ENCODE data around the gene STOX2.
"Not testable (repeated sequence)": the region's sequence is repeated elsewhere in the genome, so short reads cannot be mapped to it uniquely, and the experiment has no call there.

Gene STOX2

DNA sequence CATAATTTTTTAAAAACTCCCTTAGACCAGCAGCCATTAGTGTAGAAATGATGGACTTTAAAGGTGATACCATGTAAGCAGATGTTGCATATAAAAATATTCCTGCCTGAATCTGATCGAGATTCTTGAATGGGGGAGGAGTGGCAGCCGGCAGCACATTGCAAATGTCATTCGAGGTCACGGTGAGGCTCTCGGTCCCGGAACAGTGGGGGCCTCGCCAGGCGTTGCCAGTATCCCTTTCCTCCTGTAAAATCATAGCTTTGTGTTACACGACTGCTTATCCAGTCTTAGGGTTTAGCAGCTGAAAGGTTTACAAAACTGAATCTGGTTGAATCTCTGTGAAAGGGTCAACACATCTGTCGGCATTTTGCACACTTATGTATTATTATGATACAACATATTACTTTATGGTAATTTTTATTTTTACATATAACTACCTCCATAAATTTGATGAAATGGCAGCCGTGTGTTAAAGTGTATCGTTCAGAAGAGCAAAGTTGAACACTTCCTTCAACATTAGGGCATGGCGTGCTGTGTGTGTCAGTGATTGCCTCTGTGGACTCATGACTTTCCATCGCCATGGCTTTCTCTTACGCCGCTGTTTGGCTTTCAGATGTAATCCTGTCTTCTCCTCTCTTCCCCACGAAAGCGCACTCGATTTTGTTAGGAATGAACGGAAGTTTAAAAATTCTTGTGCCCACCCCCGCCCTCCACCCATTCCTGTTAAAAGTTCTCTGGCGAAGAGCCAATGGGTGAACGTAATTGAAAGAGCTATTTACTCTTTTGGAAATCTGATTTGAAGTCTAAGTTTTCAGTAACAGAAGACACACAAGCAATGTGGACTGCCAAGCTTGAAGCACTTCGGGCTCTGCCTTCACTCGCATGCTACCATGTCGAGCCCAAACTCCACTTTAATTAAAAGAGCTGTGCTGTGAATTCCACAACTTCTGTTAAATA, 114.8 kb downstream of the STOX2 start:
- no peak for DNase-seq (ENCODE audit: low read depth, low spot score)

DNA sequence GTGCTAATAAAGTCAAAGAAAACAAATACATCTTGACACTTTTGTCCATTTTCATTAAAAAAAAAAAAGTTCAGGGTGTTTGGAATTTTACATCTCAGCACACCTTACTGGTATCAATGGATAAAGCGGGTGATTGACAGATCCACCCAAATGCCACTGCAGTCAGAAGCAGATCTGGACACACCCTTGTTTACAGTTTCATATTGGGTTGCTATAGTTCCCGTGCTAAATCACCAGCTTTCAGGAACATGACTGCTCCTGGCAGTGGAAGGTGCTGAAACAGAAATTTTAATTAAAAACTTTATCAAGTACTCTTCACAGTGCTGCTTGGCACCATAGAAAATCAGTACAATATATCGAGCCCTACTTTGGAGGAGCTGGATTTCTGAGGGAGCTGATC, 116.3 kb downstream of the STOX2 start:
- no peak for DNase-seq (ENCODE audit: low read depth, low spot score)

DNA sequence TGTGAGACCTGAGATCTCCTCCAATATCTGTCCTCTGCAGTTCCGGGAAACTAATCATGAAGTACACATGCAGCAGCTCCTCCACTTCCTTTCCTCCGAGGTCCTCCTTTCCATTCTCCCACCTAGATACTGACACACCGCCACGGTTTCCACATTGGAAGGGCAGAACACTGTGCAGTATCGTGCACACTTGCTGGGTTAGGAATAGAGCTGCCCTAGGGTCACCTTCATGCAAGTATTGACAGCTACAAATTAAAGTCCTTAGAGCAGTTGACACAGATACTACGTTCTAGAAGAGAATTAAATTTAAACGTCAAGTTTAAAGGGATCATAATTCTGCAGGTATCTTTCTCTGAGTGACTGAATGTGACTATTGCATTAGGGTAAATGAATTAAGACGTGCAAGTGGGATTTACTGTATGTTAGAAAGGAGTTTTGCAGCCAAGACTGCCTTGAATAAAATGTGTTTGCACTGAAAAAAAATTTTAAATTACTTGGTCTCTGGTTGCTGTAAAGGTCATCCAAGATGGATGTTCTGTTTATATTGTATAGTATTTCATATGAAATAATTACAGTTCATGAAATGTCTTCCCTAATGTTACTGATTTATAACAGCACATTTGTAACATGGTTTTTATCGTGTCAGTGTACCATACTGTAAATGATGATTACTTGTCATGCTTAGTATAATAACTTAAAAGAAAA, 117.7 kb downstream of the STOX2 start:
- no peak for DNase-seq (ENCODE audit: low read depth, low spot score)

DNA sequence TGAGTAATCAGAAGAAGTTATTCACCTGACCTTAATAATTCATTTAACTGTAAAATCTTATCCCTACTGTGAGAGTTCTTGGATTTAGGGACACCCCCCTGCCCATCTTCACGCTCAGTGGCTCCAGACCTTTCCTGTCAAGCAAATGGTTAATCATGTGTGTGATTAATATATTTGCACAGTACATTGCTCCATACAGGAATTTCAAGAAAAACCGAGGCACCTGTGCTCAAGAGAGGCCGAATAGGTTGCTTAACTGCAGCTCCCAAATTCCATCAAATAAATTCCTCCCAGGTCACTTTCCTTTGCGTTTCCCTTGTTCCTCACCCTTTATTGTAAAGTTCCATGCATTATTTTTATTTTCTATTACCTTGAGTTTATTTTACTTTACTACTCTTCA, 119.5 kb downstream of the STOX2 start:
- no peak for DNase-seq (ENCODE audit: low read depth, low spot score)

DNA sequence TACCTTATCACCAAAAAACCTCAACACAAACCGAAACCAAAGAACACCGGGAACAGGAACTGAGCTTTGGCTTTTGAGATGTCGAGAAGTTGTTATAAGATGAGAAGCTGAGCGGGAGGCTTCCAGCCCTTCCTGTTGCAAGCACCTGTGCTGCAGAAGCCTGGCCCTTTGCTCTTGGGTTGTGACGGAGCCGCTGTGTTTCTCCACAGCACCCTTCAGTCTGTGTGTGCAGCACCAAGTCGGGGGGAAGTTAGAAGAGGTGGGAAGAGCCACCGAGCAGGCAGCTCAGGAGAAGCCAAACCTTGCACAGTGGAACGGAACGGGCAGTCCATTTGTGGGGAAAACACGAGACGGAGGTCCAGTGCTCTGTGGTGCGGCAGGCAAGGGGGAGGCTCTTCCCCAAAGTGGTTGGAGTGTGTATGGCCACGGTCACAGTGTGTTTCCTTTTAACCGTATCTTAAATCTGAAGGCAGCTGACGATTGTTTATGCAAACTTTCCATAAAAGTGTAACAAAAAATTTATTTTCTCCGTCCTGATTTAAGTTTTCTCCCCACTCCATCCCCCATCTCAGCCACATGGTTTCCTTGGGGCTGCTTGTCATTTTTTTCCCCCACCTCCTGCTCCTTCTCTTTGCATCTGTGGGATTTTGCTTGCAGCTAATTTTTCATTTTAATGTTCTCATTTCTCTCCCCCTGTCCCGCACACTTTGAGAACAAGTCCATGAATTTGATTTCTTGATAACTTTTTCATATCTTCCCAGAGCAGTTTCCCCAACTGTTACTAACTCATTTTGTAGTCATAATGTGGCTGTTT, 123.7 kb downstream of the STOX2 start:
- DNase-seq (ENCODE audit: low read depth, low spot score): no peak

DNA sequence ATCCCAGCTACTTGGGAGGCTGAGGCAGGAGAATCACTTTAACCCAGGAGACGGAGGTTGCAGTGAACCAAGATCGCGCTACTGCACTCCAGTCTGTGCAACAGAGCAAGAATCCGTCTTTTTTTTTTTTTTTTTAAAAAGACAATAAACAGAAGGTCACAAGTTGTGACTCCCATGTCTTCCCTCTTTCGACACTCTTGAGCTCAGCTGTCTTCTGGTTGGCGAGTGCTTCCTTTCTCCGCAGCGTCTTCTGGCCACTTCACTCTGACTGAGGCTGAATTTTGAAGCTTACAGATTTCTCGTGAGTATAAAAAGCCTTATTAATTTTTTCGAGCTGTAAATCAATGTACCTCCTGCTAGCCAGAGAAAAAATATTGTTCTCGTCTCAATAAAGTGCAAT, 124.9 kb downstream of the STOX2 start:
- no peak for DNase-seq (ENCODE audit: low read depth, low spot score)

DNA sequence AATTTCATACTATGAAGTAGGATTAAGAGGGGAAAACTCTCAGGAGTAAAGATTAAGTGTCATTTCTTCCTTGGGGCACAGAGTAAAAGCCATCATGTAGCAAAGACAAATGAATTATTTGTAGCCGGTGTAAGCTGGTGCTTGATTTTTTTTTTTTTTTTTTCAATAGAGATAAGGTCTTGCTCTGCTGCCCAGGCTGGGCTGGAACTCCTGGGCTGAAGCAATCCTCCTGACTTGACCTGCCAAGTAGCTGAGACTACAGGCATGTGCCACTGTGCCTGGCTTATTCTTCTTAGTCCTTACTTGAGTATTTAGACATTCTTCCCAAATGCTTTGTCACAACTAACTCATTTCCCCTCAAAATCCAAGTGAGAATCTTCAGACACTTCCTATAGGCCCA, 125.7 kb downstream of the STOX2 start:
- DNase-seq (ENCODE audit: low read depth, low spot score): no peak

DNA sequence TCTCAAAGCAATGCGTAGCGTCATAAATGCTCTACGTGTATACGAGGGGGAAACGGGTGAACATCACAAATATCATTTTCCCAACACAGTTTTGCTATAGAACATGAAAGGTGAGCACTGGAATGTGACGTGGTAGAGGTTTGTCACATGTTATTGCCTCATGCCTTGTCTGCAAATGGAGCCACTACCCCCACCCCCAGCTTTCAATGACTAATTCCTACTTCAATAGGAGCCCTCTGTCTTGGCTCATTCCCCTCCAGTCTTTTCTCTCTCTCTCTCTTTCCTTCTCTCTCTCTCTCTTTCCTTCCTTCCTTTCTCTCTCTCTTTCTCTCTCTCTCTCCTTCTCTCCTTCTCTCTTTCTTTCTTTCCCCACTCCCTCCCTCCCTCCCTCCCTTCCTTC, 127.0 kb downstream of the STOX2 start:
- no peak for DNase-seq (ENCODE audit: low read depth, low spot score)

DNA sequence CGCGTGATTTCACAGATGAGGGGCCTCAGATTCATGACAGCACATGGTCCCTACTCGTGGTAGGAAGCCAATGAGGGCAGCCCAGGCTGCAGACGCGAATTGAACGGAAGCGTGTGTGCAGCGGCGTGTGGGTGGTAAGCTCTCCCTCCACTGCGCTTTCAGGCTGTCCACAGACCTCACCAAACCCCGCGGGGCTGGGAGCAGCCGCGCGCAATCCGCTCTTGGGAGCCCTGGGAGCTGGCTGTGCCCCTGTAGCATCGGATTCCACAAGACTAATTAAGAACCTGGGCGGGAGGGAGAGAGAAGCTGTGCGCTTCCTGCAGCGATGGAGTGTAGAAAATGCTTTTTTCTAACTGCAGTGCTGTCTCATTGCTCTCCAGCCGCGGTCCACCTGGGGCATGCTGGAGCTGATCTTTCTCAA, 134.9 kb downstream of the STOX2 start:
- peak; percentile 71 for DNase-seq (ENCODE audit: low read depth, low spot score)

DNA sequence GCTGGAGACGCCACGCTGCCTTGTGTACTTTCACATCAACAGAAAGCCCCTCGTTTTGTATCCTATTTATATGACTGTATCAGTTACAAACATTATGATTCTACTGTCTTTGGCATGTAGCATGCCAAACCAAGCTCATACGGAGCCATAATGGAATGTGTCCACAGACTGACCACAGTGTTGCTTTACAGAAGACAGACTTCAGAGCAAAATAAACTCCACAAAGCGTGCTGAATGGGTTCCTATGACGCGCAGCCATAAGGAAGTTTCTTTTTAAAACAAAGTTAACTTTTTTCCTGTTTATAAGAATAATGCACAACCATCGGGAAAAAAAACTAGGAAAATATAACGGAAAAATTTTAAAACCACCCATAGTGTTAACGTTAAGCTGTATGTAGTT, 136.0 kb downstream of the STOX2 start:
- DNase-seq (ENCODE audit: low read depth, low spot score): no peak

DNA sequence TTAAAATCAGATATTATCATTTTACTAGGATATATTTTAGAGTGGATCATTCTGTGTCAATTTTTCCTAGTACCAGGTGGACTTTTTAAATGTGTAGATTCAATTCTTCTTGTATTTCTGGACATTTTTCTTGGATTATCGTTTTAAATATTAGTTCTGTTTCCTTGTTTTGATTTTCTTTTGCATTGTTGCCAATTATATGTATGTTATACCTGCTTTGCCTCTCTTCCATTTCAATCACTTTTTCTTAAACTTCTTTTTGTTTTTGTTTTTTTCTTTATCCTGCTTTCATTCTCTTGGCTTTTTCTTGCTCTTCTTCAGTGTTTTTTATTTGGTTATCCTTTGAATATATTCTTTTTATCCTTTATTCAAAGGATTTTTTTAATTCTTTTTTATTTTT, 141.0 kb downstream of the STOX2 start:
- no peak for DNase-seq (ENCODE audit: low read depth, low spot score)

DNA sequence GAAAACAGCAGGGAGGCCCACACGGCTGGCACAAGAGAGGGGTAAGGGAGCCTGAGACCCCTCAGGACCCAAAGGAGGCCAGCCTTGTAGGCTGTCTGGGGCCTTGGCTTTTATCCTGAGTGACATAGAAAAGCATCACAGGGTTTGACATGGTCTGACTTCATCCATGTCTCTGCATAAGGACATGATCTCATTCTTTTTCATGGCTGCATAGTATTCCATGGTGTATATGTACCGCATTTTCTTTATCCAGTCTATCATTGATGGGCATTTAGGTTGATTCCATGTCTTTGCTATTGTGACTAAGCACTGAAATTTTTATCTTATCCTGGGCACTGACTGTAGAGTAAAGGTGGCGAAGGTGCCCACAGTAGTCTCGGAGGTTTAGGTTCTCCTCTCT, 146.2 kb downstream of the STOX2 start:
- DNase-seq (ENCODE audit: low read depth, low spot score): not testable (repeated sequence)

DNA sequence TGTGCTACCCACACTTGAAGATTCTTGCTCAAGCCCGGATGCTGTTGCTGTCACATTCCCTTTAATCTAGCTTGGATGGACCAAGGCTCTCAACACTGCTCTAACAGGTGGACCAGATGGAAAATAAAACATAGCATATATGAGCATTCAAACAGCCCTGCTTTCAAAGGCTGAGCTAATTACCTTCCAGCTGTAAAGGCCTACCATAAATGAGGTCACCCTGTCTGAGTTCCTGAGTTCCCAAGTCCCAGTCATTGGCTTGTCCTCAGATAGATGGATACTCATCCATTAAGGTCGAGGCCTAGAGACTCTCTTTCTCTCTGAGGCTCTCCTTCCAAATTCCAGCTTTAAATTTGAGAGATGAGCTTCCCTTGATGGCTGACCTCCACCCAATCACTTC, 147.5 kb downstream of the STOX2 start:
- no peak for DNase-seq (ENCODE audit: low read depth, low spot score)

DNA sequence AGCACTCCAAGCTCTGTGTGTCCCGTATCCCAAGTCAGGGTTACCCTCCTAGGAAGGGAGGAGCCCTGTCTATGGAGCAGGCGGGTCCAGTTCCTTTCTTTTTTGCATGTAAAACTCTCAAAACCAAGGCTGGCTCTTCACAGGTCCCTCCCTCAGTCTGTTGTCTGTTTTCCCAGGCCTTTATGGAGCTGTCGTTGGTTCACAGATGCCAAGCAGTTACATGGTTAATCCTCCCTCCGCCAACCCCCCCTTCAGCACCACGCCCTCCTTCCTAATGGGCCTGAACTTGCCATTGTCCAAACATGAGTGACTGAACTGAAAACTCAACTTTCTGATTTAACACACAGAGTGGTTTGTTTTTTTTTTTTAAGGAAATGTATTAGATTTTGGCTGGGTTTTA, 148.3 kb downstream of the STOX2 start:
- no peak for DNase-seq (ENCODE audit: low read depth, low spot score)

DNA sequence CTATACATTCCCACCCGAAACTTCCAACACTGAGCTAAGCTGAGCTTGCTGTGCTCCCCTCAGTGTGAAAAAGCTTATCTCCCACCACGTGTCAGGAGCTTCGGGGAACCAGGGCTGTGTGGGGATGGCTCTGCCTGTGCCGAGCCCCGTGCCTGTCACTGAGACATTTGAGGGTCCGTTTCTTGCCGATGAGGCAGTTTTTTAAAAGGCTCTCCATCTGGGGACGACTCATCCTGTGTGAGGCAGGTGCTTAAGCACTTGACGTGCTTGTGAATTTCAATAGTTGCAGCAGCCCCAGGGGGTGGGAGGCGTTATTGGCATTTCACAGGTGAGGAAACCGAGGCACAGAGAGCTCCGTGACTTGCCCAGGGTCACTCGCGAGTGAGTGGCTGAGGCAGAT, 151.8 kb downstream of the STOX2 start:
- DNase-seq (ENCODE audit: low read depth, low spot score): no peak

DNA sequence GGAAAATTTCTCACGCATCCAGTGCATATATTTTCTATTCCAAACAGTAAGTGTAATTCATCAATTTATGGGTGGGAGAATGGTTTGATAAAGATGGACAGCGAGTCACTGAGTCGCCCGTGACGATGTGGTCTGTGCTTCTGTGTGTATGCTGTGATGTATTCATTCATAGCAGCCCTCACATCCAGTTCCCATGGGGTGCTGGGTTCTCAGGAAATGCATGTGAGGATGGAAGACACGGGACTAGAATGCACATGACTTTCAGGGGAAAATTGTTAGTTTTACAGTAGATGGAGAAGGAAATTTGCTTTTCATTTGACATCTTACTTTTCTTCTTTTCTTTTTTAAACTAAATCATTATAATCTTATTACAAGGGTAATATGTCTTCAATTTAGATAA, 152.9 kb downstream of the STOX2 start:
- no peak for DNase-seq (ENCODE audit: low read depth, low spot score)

DNA sequence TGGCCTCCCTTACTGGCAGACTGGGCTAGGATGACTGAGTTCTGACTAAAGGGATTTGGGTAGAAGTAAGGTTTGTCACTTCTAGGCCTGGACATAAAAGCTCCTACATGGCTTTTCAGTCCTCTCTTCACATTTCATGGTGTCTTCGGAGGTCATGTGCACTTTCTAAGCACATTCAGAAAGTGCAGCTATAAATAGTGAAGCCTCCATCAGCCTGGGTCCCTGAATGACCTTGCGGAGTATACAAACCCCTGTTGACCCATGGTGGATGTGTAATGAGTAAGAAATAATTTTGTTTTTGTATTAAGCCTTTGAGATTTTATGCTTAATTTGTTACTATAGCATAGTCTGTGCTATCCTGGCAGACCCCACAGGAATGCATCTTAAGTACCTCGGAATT, 154.0 kb downstream of the STOX2 start:
- no peak for DNase-seq (ENCODE audit: low read depth, low spot score)

DNA sequence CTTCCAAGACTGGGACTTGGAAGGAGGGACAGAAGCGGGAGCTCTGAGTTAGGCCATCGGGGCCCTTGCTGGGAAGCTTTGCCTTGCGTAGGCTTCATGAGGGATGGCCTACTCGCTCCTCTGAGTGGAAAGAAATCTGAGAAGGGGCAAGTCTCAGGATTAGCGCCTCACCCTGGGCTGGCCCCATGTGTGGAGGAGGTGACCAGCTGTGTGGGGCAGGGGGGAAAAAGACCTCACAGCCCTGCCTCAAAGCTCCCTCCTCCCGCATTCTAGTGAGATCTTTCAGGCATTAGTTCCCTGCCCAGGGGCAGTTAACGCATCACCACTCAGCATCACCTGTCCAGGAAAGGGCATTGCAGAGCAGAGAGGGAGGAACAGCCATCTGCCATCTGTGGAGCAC, 156.5 kb downstream of the STOX2 start:
- DNase-seq (ENCODE audit: low read depth, low spot score): peak; percentile 42

DNA sequence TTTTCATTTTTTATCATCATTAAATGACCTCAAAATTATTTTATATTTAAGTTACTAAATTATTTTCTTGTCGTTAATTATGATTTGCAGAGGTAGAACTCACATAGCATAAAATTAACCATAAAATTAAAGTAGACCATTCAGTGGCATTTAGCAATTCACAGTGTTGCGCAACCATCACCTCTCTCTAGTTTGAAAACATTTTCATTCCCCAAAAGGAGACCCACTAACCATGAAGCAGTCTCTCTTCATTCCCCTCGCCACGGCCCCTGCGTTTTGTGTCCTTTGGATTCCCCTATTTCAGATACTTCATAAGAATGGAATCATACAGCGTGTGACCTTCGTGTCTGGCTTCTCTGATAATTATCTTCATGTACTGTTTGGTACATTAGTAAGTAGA, 157.7 kb downstream of the STOX2 start:
- DNase-seq (ENCODE audit: low read depth, low spot score): no peak

DNA sequence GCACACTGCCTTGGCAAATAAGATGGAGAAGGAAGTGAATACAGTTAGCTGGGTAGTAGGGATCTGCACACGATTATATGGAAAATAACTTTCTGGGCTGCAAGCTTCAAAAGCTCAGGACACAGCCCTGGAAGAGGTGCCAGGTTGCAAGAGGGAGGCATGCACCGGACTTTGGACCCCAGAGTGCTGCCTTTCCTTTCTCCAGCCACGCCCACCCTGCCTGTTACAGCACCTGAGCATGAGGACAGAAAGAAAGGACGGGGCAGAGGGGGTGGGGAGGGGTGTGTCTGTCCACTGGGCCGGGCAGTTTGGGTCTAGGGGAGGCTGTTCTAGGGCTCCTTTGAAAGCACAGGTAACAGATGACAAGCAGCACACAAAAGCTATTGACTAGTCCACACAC, 159.8 kb downstream of the STOX2 start:
- DNase-seq (ENCODE audit: low read depth, low spot score): no peak

DNA sequence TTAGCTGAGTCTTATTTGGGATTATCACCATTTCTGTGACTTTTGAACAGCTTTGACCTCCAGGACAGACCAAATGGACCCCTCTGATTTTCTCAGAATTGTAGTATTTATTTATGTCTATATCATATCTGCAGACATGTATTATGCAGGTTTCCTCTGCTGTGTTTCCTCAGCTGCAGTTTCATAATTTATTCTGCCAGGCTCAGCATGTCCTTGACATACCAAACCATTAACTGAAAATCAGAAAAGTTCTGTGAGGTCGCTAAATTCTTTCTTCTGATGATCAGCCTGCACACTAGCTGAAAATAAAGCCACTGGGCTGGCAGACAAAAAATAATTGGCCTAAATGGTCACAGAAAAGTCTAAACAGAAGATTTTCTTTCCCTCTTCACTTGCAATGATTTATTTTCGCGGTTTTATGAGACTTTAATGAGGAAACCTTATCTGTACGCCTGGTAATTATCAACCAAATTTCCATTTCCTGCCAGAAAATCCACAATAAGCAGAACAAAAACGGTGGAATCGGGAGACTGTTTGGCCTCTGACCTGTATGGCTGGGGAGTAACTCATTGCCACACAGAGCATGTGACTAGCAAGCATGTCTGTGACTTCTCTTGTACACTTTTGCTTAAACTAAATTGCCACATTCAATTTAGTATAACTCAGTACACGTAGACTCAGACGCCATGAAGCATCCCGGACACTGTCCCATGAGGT, 161.6 kb downstream of the STOX2 start:
- DNase-seq (ENCODE audit: low read depth, low spot score): no peak
